ENCODE results near the gene FLNB.

FLNB gene

DNA sequence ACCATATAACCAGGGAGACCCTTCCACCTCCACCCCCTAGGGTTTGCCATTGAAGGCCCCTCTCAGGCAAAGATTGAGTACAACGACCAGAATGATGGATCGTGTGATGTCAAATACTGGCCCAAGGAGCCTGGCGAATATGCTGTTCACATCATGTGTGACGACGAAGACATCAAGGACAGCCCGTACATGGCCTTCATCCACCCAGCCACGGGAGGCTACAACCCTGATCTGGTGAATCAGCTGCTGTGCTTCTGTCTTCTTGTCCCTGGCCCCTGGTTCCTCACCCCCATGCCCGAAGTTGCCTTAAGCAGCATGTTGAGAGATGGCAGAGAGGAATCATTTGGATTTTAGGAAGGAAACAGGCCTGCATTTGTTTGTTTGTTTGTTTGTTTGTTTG is 98.4 kb downstream of the FLNB start:
- DNase-seq, result no peak

DNA sequence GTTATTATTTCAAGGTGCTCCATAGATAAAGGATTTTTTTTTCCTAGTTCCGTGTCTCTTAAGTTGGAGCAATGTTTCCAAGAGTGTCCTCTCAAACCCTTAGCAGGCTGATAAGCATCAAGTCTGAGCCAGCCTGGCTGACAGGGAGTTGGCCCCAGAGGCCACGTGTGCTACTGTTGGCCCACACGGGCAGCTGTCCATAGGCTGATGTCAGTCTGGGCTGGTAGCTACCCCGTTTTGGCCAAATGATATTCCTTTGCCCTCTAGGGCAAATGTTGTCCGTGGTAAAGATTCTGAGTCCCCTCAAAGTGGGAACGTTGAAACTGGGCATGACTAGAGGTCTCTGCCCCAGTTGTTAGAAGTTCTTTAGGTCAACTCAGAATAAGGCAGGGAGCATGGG is 99.4 kb downstream of the FLNB start:
- no peak for DNase-seq

DNA sequence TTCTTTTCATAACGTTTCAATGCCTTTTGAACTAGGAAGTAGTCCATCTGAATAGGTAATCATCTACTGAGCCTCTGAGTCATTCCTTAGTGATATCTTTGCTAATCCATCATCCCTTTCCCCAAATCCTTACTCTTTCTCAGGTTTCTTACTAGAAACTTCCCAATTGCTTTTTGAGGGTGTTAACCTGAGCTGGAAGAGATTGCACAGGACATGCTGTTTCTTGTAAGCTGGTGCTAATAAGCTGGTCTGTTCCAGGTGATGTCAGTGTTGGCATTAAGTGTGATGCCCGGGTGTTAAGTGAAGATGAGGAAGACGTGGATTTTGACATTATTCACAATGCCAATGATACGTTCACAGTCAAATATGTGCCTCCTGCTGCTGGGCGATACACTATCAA is 101.5 kb downstream of the FLNB start:
- no peak for DNase-seq

DNA sequence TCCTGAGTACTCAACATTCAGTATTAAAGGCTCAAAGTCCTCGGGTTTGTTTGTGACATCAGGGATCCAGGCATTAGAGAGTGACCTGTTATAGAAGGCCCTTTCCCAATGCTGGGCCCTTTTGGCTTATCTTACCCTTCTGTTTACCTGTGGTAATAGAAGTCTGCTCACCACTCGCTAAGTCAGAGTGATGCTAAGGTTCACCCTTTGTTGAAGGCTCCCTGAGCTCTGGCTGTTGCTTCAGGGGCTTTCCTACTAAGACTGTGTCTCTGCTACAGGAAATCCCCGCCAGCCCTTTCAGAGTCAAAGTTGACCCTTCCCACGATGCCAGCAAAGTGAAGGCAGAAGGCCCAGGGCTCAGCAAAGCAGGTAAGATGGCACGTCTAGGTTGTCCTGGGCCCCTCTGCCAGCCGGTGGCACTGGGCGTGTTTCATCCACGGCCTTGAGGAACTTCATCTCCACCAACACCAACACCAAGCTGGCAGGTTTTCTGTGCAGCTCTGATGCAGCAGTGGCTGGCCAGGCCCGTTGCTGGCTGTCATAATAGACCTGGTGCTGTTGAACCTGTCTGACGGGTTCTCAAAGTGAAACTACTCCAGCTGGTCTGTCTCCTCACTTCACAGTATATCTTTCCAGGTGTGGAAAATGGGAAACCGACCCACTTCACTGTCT is 103.4 kb downstream of the FLNB start:
- DNase-seq, result no peak

DNA sequence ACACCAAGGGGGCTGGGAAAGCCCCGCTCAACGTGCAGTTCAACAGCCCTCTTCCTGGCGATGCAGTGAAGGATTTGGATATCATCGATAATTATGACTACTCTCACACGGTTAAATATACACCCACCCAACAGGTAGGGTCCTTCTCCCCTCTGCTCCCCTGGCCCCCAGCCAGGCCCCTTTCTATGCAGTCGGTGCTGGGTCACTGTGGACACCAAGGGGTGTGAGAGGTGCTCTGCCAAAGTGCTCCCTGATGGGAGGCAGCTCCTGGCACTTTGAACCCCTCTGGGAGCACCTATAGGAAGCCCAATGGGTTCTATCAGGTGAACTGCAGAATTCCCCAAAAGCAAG is 103.9 kb downstream of the FLNB start:
- no peak for DNase-seq

DNA sequence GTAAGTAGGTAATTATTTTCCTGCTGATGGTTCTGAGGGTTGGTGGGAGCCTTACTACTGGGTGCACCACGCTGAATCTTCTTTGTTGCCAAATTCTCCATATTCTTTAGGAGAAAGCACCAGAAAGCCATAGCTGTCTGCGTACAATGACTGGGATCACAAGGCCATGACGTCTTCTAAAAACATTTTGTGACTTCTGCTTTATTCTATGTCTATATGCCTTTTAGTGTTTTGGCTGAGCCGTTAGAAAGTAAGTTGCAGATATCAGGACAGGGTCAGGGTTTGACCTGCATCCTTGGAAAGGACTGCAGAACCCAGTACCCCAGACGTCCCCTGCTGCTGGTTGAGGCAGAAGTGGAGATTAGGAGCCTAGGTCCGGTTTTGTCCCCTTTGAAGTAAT is 107.0 kb downstream of the FLNB start:
- DNase-seq, result no peak

DNA sequence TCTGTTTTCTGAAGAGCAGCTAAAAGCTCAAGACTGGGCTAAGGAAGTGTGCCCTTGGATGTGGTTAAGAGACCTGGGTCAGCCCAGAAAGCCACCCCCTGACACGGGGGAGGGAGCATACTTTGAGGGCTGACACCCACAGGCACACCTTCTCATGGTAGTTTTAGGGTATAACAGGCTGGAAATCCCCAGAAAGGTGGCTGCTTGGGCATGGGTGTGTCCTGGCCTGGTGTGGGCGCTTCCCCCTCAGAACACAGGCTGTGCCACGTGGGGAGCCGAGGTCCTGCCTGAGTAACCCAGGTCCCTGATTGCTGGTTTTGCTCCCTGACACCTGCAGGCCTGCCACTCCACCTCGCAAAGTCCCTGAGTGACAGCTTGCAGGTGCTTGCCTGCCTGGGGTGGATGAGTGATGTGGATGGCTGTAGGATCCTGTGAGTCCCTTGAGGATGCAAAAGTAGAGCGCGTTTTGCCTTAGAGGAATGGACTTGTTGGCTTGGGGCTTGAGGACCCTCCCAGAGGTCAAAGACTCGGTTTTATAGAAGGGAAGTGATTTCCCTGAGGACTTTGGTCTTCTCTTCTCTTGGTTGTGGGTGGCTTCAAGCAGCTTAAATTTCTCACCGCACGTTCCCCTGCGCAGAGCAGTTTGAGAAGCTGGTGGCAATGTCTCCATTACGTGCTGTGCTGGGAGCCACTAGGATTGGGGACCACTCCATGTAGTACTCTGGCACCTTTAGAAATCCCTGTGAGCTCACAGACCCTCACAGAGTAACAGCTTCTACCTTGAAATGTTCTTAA is 108.1 kb downstream of the FLNB start:
- DNase-seq, result no peak

DNA sequence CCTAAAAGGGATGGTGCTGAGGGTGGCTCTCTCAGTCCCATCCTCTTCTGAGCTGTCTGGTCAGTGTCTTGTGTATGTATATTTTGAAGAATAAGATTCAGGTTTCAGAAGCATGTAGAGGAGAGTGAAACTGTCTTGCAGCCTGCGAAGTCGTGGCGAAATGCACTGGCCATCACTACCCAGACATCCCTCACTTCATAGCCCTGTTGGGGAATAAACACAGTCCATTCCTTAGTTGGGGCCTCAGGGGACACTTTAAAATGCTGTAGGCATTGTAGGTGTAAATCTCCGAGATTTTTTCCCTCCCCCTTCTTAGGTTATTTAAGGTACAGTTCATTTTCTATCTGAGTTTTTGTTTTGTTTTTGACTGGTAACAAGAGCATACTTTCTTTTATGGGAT is 108.8 kb downstream of the FLNB start:
- DNase-seq, result no peak

DNA sequence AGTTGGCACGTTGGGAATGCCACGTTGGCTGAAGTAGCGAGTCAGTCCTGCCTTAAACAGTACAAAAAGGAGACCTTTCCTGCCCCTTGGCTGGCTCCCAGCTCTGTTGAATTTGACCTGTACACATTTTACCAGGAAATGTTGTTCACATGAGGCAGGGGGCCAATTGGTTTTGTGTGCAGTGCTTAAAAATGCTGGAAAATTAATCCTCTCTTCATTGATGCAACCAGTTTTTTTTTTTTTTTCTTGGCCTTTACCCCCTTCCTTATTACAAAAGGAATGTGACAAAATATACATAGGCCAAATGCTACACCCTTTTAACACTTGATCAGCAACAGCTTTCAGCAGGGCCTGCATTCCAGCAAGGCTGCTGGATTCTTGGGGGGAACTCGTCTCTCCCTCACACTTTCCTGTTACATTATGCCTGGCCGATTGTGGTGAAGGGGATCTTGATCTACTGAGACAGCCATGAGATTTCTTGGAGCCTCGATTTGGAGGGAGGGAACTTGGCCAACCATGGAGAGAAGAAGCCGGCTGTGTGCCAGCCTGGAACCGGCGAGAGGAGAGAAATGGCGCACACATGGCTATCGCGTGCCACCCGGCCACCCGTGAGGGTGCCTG is 109.4 kb downstream of the FLNB start:
- DNase-seq, result no peak

DNA sequence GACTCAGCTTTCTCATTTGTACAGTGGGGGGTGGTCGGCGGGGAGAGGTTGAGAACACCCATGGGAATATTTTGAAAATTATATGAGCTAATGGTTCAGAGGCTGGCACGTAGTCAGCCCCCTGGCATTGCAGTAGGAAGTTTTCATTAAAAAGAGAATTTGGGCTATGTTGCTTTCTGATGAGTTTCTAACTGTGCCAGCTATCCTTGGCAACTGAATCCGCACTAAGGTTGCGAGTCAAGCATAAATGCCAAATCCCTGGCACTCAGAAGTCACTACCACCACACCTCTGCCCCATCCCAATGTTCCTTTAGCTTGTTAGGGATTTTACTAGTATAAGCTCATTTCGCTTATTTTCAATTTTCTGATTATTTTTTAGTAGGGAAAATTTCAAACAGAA is 111.0 kb downstream of the FLNB start:
- no peak for DNase-seq

DNA sequence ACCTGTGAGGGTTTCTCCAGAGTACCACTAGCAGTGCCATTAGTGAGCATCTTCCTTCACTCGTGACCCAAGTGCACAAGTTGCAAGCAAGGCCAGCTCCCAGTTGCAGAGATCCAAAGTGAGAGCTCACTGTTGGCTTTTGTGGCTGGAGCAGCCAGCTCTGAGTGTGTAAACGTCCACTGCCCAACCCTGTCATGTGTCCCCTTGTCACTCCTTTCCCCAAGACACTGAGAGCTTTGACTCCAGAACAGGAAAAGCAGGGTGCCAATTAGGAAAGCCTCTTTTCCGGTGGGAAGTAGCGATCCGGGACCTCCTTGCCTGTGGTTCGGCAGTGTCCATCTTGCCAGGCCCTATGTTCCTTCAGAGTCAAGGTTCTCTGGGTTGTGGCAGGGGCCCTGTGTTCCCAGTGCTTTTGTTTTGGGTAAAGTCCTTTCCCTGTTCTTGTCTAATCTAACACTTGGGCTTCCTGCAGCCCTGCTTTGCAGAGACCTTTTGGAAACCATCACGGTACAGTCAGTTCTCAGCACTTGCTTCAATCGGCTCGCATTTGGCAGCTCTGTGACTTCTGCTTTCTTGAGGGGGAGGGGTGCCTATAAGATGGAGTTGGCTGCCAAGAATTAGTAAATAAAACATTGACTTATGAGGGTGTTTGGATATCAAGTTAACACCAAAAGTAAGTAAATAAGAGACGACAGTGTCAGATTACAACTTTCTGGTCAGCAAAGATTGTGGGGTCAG is 112.0 kb downstream of the FLNB start:
- peak; percentile 28 to 58 (median 47) for DNase-seq

DNA sequence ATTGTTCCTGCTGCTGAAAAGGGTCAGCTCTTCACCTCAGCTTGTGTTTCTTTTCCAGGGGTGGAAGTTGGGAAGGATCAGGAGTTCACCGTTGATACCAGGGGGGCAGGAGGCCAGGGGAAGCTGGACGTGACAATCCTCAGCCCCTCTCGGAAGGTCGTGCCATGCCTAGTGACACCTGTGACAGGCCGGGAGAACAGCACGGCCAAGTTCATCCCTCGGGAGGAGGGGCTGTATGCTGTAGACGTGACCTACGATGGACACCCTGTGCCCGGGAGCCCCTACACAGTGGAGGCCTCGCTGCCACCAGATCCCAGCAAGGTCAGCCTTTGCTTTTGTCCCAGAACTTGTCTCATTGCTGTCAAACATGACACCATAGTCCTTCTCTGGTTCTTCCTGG is 113.0 kb downstream of the FLNB start:
- no peak for DNase-seq

DNA sequence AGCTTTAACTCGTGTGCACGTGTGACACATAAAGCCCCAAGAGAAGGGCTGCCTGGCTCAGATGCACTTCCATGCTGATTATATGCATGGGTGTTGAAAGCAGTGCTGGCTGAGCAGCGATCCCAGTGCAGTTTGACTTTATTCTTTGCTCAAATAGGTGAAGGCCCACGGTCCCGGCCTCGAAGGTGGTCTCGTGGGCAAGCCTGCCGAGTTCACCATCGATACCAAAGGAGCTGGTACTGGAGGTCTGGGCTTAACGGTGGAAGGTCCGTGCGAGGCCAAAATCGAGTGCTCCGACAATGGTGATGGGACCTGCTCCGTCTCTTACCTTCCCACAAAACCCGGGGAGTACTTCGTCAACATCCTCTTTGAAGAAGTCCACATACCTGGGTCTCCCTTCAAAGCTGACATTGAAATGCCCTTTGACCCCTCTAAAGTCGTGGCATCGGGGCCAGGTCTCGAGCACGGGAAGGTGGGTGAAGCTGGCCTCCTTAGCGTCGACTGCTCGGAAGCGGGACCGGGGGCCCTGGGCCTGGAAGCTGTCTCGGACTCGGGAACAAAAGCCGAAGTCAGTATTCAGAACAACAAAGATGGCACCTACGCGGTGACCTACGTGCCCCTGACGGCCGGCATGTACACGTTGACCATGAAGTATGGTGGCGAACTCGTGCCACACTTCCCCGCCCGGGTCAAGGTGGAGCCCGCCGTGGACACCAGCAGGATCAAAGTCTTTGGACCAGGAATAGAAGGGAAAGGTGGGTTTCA is 114.9 kb downstream of the FLNB start:
- no peak for DNase-seq

DNA sequence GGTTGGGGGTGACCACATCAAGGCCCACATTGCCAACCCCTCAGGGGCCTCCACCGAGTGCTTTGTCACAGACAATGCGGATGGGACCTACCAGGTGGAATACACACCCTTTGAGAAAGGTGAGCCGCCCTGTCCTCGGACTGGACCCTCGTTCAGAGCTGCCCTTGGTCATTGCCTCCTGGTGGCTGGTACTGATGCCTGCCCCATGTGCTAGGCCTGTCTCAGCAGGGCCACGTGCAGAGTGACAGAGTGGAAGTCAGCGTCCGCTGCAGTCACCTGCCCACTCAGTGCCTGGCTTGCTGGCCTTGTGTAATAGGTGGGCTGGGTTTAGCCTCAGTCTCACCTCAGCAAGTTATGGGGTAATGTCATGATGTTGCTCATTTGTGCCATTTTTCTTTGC is 116.2 kb downstream of the FLNB start:
- no peak for DNase-seq

DNA sequence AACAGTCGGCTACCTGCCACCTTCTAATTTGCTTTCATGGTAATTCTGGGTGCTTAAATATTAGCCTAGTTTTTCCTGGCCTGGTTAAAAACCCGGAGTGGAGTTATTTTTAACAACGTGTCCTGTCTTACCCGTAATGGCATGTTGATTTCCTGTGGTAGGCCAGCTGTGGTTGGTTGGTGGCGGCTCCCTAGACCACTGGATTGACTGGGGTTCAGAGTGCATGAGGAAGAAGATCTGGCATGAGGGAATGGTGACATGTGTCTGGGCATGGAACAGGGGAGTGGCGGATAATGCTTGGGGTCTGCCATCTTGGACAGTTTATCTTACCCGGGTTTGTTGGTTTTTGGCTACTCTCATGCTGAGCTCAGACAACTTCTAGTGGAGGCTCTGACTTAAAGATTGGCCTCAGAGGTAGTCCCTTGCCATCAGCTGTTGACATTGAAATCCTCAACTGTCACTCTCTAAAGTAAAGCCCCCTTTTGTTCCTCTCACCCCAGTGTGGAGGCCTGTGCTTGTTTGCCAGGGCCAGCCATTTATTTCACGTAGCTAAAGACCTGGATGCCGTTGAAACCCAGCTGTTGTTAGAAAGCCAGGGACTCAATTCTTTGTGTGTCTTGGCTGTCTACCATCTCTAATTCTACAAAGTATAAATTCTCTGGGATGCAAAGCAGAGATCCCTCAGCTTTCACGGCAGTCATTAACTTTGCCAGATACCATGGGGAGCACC is 121.0 kb downstream of the FLNB start:
- DNase-seq, result no peak

DNA sequence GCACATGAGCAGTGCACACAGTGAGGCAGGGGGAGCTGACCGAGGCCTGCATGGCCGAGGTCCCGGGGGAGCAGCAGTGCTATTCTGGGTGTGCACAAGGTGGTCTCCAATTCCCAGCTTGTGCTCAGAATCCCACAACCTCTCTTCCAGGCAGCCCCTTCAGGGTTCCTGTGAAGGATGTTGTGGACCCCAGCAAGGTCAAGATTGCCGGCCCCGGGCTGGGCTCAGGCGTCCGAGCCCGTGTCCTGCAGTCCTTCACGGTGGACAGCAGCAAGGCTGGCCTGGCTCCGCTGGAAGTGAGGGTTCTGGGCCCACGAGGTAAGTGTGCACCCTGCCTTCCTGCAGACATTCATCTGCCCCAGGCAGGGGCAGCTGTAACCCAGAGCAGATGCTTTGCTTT is 122.4 kb downstream of the FLNB start:
- no peak for DNase-seq

DNA sequence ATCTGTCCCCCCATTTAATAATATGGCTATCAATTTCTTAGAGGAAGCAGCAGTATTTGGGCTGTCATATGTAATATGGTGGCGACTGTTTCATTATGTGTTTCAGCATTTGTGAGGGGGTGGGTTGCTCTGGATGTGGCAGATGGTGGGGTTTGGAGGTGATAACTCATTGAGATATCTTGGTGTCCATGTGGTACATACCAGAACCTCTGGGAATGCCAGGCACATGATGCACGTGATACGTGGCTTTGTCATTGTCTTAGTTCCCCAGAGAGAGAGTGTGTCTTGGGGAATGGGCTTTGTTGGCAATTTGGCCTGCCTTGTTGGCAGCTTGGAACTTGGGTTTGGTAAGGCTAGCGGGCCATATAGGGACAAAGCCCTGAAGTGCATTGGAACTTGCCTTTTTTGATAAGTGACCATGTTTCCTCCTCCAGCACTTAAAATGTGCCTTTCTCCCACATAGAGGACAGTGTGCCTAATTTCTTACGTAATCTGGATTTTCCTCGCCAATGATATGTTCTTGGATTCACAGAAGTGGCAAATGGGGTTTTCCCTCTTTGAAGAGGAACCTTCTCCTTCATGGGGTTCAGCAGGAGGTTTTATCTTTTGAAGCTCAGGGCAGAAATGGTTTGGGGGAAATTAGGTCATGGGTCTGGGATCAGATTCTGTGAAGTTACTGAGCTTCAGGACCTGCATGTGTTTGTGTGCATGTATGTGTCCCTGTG is 123.0 kb downstream of the FLNB start:
- DNase-seq, result peak; percentile 49 to 80 (median 69)

DNA sequence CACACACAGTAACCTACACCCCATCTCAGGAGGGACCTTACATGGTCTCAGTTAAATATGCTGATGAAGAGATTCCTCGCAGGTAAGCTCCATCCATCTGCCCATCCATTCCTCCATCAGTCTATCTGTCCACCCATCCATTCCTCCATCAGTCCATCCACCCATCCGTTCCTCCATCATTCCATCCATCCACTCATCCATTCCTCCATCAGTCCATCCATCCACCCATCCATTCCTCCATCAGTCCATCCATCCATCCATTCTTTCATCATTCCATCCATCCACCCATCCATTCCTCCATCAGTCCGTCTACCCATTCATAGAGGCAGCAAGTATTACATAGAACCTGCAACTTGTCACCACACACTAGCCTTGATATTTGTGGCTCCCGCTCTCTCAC is 124.6 kb downstream of the FLNB start:
- no peak for DNase-seq

DNA sequence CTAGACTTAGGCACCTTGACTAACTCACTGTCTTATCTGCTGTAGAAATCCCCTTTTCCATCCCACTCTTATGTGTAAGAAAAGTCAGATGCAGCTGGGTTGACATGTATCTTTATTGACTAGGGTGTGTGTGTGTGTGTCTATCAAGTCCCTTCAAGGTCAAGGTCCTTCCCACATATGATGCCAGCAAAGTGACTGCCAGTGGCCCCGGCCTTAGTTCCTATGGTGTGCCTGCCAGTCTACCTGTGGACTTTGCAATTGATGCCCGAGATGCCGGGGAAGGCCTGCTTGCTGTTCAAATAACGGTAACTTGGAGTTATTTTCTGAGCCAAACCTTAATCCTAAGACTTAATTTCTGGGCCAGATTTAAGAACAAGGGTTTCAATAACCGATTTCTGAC is 126.2 kb downstream of the FLNB start:
- no peak for DNase-seq

DNA sequence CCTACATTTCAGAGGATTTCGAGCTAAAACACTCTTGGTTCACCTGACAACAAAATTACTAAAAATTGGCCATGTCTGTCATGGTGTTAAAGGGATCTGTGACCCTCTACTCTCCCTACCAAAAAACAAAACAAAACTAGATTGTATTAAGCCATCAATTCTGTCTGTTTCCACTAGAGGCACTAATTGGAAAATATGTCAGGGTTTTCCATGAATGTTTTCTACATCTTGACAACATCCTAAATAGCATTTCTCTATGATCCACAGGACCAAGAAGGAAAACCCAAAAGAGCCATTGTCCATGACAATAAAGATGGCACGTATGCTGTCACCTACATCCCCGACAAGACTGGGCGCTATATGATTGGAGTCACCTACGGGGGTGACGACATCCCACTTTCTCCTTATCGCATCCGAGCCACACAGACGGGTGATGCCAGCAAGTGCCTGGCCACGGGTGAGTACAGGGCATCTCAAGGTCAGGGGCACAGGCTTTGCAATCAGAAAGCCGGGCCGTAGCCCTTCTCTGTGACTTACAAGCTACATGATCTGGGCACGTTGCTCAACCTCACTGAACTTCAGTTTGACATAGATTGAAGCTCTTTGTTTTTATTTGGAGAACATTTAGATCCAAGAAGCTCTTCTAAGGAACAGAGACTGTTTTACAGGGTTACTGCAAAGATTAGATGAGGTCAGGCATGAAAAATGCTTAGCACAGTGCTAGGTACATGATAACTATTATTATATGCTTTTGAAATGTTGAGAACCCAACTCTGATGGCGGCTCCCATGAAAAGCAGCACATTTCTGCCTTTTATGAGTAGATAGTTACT is 127.7 kb downstream of the FLNB start:
- peak in 1 of 4 experiments; percentile 16 for DNase-seq

Measured in suppressor macrophage (primary cell).